Endothelial cell of umbilical vein (primary cell): ENCODE measurements around the gene CCNG2. TPM values are rescaled to one million over a fixed set of nuclear protein-coding genes. Genes with fewer than 3 reads are reported as not detected.

Experiments
- BruUV-seq: library from RNA; stranded (reverse); fragments of 400-500 nt; replicated peaks from 2 replicates; lab custom pipeline; 2021; lab: Mats Ljungman, UMichigan
- CTCF ChIA-PET: fragments of 300-600, 350-600 bp; sonication (Branson Sonifier 250); formaldehyde crosslinking; loops from one replicate; lab custom pipeline; 2021; ENCODE audit warnings: antibody characterized with exemption, inconsistent platforms; lab: Charles Lee
- POLR2A ChIA-PET: fragments of 300-600, 350-600 bp; sonication (Branson Sonifier 250); formaldehyde crosslinking; loops from one replicate; lab custom pipeline; 2021; ENCODE audit warnings: antibody characterized with exemption, inconsistent platforms; lab: Charles Lee
- DNase-seq: peaks from one replicate; pipeline ENCODE4 v3.0.0-alpha.2; 2011; ENCODE audit warnings: low read depth, low spot score
- FAIRE-seq: peaks from 2 replicates; lab custom pipeline; 2011; peaks lifted over from hg19 to GRCh38; lab: Jason Lieb, UNC
- H2AFZ ChIP-seq: 2 replicates; pipeline ENCODE4 v1.6.0; 2012; ENCODE audit warnings: low read depth, low read length, control low read depth, inconsistent platforms
- H3K27ac ChIP-seq: 2 replicates; pipeline ENCODE4 v1.5.1; 2011; ENCODE audit warnings: low read depth, mild to moderate bottlenecking, control low read depth, low read length, moderate library complexity; ENCODE audit not compliant: insufficient read depth
- H3K27me3 ChIP-seq, 2 experiments: 2 replicates each; pipeline versions ENCODE4 v1.6.0 to v1.6.1; 2011; ENCODE audit warnings: low read length in 2 of 2, mixed read lengths in 1 of 2; ENCODE audit not compliant: control insufficient read depth in 2 of 2, insufficient read depth in 2 of 2
- H3K36me3 ChIP-seq, 2 experiments: 2 replicates in 1 of 2; 3 replicates in 1 of 2; pipeline ENCODE4 v1.5.1; 2011; ENCODE audit warnings: low read length in 2 of 2, mild to moderate bottlenecking in 1 of 2, moderate library complexity in 1 of 2; ENCODE audit not compliant: control insufficient read depth in 2 of 2, insufficient read depth in 2 of 2; ENCODE audit errors: extremely low read depth in 1 of 2
- H3K4me1 ChIP-seq: 3 replicates; pipeline ENCODE4 v1.5.1; 2011; ENCODE audit warnings: mild to moderate bottlenecking, low read length; ENCODE audit not compliant: control insufficient read depth, insufficient read depth; ENCODE audit errors: extremely low read depth
- H3K4me2 ChIP-seq: 2 replicates; pipeline ENCODE4 v1.6.1; 2011; ENCODE audit warnings: low read length, control low read depth, mixed read lengths; ENCODE audit not compliant: insufficient read depth
- H3K4me3 ChIP-seq, 3 experiments: fragments of 200-600 bp in 1 of 3; sonication (generic), shearing (Covaris generic) in 1 of 3; replicated peaks in 1 of 3; 2 replicates each; pipeline ENCODE4 v1.5.1; 2011 to 2016; ENCODE audit warnings: control low read depth in 3 of 3, low read length in 3 of 3, mild to moderate bottlenecking in 2 of 3, inconsistent platforms in 1 of 3, low read depth in 1 of 3, moderate library complexity in 1 of 3; ENCODE audit not compliant: insufficient read depth in 1 of 3
- H3K79me2 ChIP-seq: 2 replicates; pipeline ENCODE4 v1.6.0; 2012; ENCODE audit warnings: low read length, inconsistent platforms; ENCODE audit not compliant: control insufficient read depth, insufficient read depth
- H3K9ac ChIP-seq: replicated peaks from 2 replicates; pipeline ENCODE3; 2011; ENCODE audit warnings: low read length, control low read depth; ENCODE audit not compliant: insufficient read depth; ENCODE audit errors: extremely low read depth
- H3K9me1 ChIP-seq: replicated peaks from 3 replicates; pipeline ENCODE4 v1.6.0; 2011; ENCODE audit warnings: mild to moderate bottlenecking, low read length; ENCODE audit not compliant: control insufficient read depth, insufficient read depth; ENCODE audit errors: extremely low read depth
- H3K9me3 ChIP-seq: replicated peaks from 2 replicates; pipeline ENCODE4 v1.5.1; 2012; ENCODE audit warnings: low read length, inconsistent platforms; ENCODE audit not compliant: control insufficient read depth, insufficient read depth
- H4K20me1 ChIP-seq: replicated peaks from 2 replicates; pipeline ENCODE3; 2011; ENCODE audit warnings: mild to moderate bottlenecking, low read length; ENCODE audit not compliant: control insufficient read depth, insufficient read depth; ENCODE audit errors: extremely low read depth
- CTCF ChIP-seq, 2 donors: IDR thresholded peaks; 1 replicate in 1 of 2; 2 replicates in 1 of 2; pipeline ENCODE4 v1.5.1; 2011; ENCODE audit warnings: low read length in 2 of 2, mild to moderate bottlenecking in 2 of 2, moderate library complexity in 2 of 2, control low read depth in 1 of 2, inconsistent platforms in 1 of 2, low read depth in 1 of 2; ENCODE audit not compliant: insufficient read depth in 1 of 2; ENCODE audit errors: extremely low read depth in 1 of 2
- EZH2 ChIP-seq: IDR thresholded peaks from 2 replicates; pipeline ENCODE4 v1.6.1; 2012; ENCODE audit warnings: borderline replicate concordance, low read depth, mild to moderate bottlenecking, moderate library complexity, low read length, inconsistent platforms; ENCODE audit not compliant: severe bottlenecking
- FOS ChIP-seq: IDR thresholded peaks from 2 replicates; pipeline ENCODE4 v1.6.1; 2011; ENCODE audit warnings: mild to moderate bottlenecking, low read length, moderate library complexity, borderline replicate concordance; ENCODE audit not compliant: insufficient read depth
- GATA2 ChIP-seq: IDR thresholded peaks from 2 replicates; pipeline ENCODE4 v1.7.0; 2011; ENCODE audit warnings: low read depth, mild to moderate bottlenecking, moderate library complexity, mixed read lengths, low read length; ENCODE audit not compliant: insufficient read length, insufficient read depth
- JUN ChIP-seq: IDR thresholded peaks from 2 replicates; pipeline ENCODE4 v1.6.1; 2011; ENCODE audit warnings: borderline replicate concordance, low read depth; ENCODE audit not compliant: insufficient read length, insufficient read depth
- MAX ChIP-seq: IDR thresholded peaks from 2 replicates; pipeline ENCODE4 v1.6.1; 2011; ENCODE audit not compliant: insufficient read depth, insufficient read length
- MYC ChIP-seq: IDR thresholded peaks from one replicate; pipeline ENCODE4 v1.6.1; 2011; ENCODE audit warnings: mild to moderate bottlenecking, low read depth, low read length
- POLR2A ChIP-seq: IDR thresholded peaks from 2 replicates; pipeline ENCODE4 v1.6.1; 2012; ENCODE audit warnings: low read depth, mild to moderate bottlenecking, control low read depth, low read length
- POLR2AphosphoS5 ChIP-seq: IDR thresholded peaks from 2 replicates; pipeline ENCODE4 v1.6.1; 2012; ENCODE audit warnings: low read depth, mild to moderate bottlenecking, control low read depth, low read length, moderate library complexity; ENCODE audit not compliant: insufficient read depth
- dilution Hi-C: fragments of 300-500 bp; cut with MboI; formaldehyde crosslinking; loops from one replicate; pipeline ENCODE4 v1.15.0; 2019; ENCODE audit warnings: low sequenced_read_pairs; ENCODE audit not compliant: extremely low pct_ligation_motif_present
- intact Hi-C: fragments of 100-400 bp; cut with micrococcal nuclease; formaldehyde crosslinking; loops from one replicate; pipeline ENCODE4 v1.10.0; 2022
- polyA plus RNA-seq, 4 experiments: library from polyadenylated mRNA; depleted of rRNA in 3 of 4; stranded (reverse) in 3 of 4; unstranded in 1 of 4; fragments of >200 nt; gene quantifications; 2 replicates each; pipeline versions ENCODE4 v1.2.1 to v1.2.3, GENCODE V29; 2011 to 2012; ENCODE audit warnings: missing spikeins in 1 of 4
- total RNA-seq: library from RNA; stranded (reverse); gene quantifications from 2 replicates; pipeline ENCODE4 v1.2.3, GENCODE V29; 2021

CCNG2 gene
- total and polyA plus RNA-seq, 2 donors (not counting 3 experiments of a cell fraction or from before 2014, with no cell fraction given) = 7.9 to 28.3 TPM

GRCh38 chr4:77127837-77128621 is 29.0 kb upstream of the CCNG2 start:
- H3K27ac ChIP-seq = no peak overlapping the region
- FAIRE-seq (no peak), DNase-seq (no peak)
- intact Hi-C loops (no loop called here), dilution Hi-C loops (no loop called here)
- no peak overlapping the region for H3K4me3 ChIP-seq
- no peaks in the 10 kb centered on the region for H4K20me1 ChIP-seq
- no peaks in the 10 kb centered on the region for H3K9me3 ChIP-seq
- H3K79me2 ChIP-seq = no peaks in the 10 kb centered on the region
- H3K27me3 ChIP-seq = peaks cover 26 to 34% of the 10 kb centered on the region in 2 experiments
- H3K4me2 ChIP-seq = no peak overlapping the region
- ChIA-PET CTCF (interaction anchor here (1.1 to 3.2 kb wide), 5 partner anchors 9 to 81 kb away, joined by 3 to 20 read pairs (median 4); no protein-coding TSS in a partner anchor), POLR2A (no interaction called here)
- H3K4me1 ChIP-seq = no peaks in the 10 kb centered on the region
- H3K9me1 ChIP-seq = no peaks in the 10 kb centered on the region
- no peak overlapping the region for H2AFZ ChIP-seq
- no peaks in the 10 kb centered on the region for H3K36me3 ChIP-seq
- H3K9ac ChIP-seq = no peak overlapping the region
- BruUV-seq = no TSS peak
- no peak for TF ChIP-seq MYC
- no peak for TF ChIP-seq FOS
- TF ChIP-seq JUN = no peak
- no peak for TF ChIP-seq EZH2
- TF ChIP-seq POLR2A = no peak
- no peak for TF ChIP-seq POLR2AphosphoS5
- TF ChIP-seq GATA2 = no peak
- TF ChIP-seq MAX = no peak
- TF ChIP-seq CTCF (IDR thresholded peaks at IDR 0.05; ENCODE audit: extremely low read depth in 1 of 2, insufficient read depth in 1 of 2, low read depth in 1 of 2, low read length in 2 of 2) = no peak
